ENCODE results near the gene EDA.
A peak's percentile ranks its signal among the peaks of the same experiment; 100 is the strongest.

EDA gene

GRCh38 chrX:69618803-69619202, 2.9 kb downstream of the EDA start:
- Histone ChIP-seq H3K4me1 (ENCODE audit: control insufficient read depth, insufficient read depth, low read length) (no peaks in the 10 kb centered on the region), H3K9ac (ENCODE audit: low read length) (no peak overlapping the region), H3K27me3 (replicated peaks; ENCODE audit: control insufficient read depth, insufficient read depth, low read length) (peaks cover 20% of the 10 kb centered on the region), H3K36me3 (ENCODE audit: control insufficient read depth, insufficient read depth, low read length, severe bottlenecking) (no peaks in the 10 kb centered on the region), H3K9me3 (ENCODE audit: control insufficient read depth, low read length) (peaks cover 12% of the 10 kb centered on the region), H3K4me3 (ENCODE audit: low read length) (no peak overlapping the region)
- peak; percentile 48 for DNase-seq (ENCODE audit: low read depth)

GRCh38 chrX:69626129-69626528, 10.2 kb downstream of the EDA start:
- no peak overlapping the region for H3K4me3 ChIP-seq (ENCODE audit: low read length)
- H3K36me3 ChIP-seq (ENCODE audit: control insufficient read depth, insufficient read depth, low read length, severe bottlenecking): no peaks in the 10 kb centered on the region
- H3K27me3 ChIP-seq (replicated peaks; ENCODE audit: control insufficient read depth, insufficient read depth, low read length): peaks cover 16% of the 10 kb centered on the region
- H3K4me1 ChIP-seq (ENCODE audit: control insufficient read depth, insufficient read depth, low read length): no peaks in the 10 kb centered on the region
- DNase-seq (ENCODE audit: low read depth): no peak
- no peak overlapping the region for H3K9ac ChIP-seq (ENCODE audit: low read length)
- peaks cover 31% of the 10 kb centered on the region for H3K9me3 ChIP-seq (ENCODE audit: control insufficient read depth, low read length)

GRCh38 chrX:69627744-69628143, 11.8 kb downstream of the EDA start:
- no peak for DNase-seq (ENCODE audit: low read depth)
- H3K4me3 ChIP-seq (ENCODE audit: low read length): no peak overlapping the region
- H3K4me1 ChIP-seq (ENCODE audit: control insufficient read depth, insufficient read depth, low read length): no peaks in the 10 kb centered on the region
- H3K36me3 ChIP-seq (ENCODE audit: control insufficient read depth, insufficient read depth, low read length, severe bottlenecking): no peaks in the 10 kb centered on the region
- H3K9ac ChIP-seq (ENCODE audit: low read length): no peak overlapping the region
- H3K27me3 ChIP-seq (replicated peaks; ENCODE audit: control insufficient read depth, insufficient read depth, low read length): peaks cover 21% of the 10 kb centered on the region
- peaks cover 29% of the 10 kb centered on the region for H3K9me3 ChIP-seq (ENCODE audit: control insufficient read depth, low read length)

GRCh38 chrX:69630147-69630546, 14.2 kb downstream of the EDA start:
- no peak for DNase-seq (ENCODE audit: low read depth)
- H3K36me3 ChIP-seq (ENCODE audit: control insufficient read depth, insufficient read depth, low read length, severe bottlenecking): no peaks in the 10 kb centered on the region
- H3K27me3 ChIP-seq (replicated peaks; ENCODE audit: control insufficient read depth, insufficient read depth, low read length): peaks cover 22% of the 10 kb centered on the region

GRCh38 chrX:69664693-69665092, 48.8 kb downstream of the EDA start:
- H3K9me3 ChIP-seq (ENCODE audit: control insufficient read depth, low read length): peaks cover 34% of the 10 kb centered on the region
- H3K4me3 ChIP-seq (ENCODE audit: low read length): no peak overlapping the region
- H3K9ac ChIP-seq (ENCODE audit: low read length): no peak overlapping the region
- DNase-seq (ENCODE audit: low read depth): no peak
- H3K4me1 ChIP-seq (ENCODE audit: control insufficient read depth, insufficient read depth, low read length): no peaks in the 10 kb centered on the region
- H3K27me3 ChIP-seq (replicated peaks; ENCODE audit: control insufficient read depth, insufficient read depth, low read length): no peaks in the 10 kb centered on the region
- no peaks in the 10 kb centered on the region for H3K36me3 ChIP-seq (ENCODE audit: control insufficient read depth, insufficient read depth, low read length, severe bottlenecking)

More at GRCh38 chrX:69630147-69630546, 14.2 kb downstream of the EDA start:
- Histone ChIP-seq H3K4me3 (ENCODE audit: low read length) (no peak overlapping the region), H3K9ac (ENCODE audit: low read length) (no peak overlapping the region), H3K4me1 (ENCODE audit: control insufficient read depth, insufficient read depth, low read length) (no peaks in the 10 kb centered on the region), H3K9me3 (ENCODE audit: control insufficient read depth, low read length) (peaks cover 7% of the 10 kb centered on the region)

GRCh38 chrX:69670001-69670555, 54.2 kb downstream of the EDA start:
- H3K4me1 ChIP-seq (ENCODE audit: control insufficient read depth, insufficient read depth, low read length): no peaks in the 10 kb centered on the region
- no peak for DNase-seq (ENCODE audit: low read depth)
- peaks cover 42% of the 10 kb centered on the region for H3K9me3 ChIP-seq (ENCODE audit: control insufficient read depth, low read length)
- no peak overlapping the region for H3K9ac ChIP-seq (ENCODE audit: low read length)
- no peaks in the 10 kb centered on the region for H3K36me3 ChIP-seq (ENCODE audit: control insufficient read depth, insufficient read depth, low read length, severe bottlenecking)
- no peak overlapping the region for H3K4me3 ChIP-seq (ENCODE audit: low read length)
- H3K27me3 ChIP-seq (replicated peaks; ENCODE audit: control insufficient read depth, insufficient read depth, low read length): no peaks in the 10 kb centered on the region

- no peak for DNase-seq (ENCODE audit: low read depth)
- no peak overlapping the region for H3K9ac ChIP-seq (ENCODE audit: low read length)
- peaks cover 25% of the 10 kb centered on the region for H3K9me3 ChIP-seq (ENCODE audit: control insufficient read depth, low read length)
- no peaks in the 10 kb centered on the region for H3K27me3 ChIP-seq (replicated peaks; ENCODE audit: control insufficient read depth, insufficient read depth, low read length)
- H3K4me1 ChIP-seq (ENCODE audit: control insufficient read depth, insufficient read depth, low read length): no peaks in the 10 kb centered on the region
- no peaks in the 10 kb centered on the region for H3K36me3 ChIP-seq (ENCODE audit: control insufficient read depth, insufficient read depth, low read length, severe bottlenecking)
- no peak overlapping the region for H3K4me3 ChIP-seq (ENCODE audit: low read length)
Observed at GRCh38 chrX:69674891-69675290, 59.0 kb downstream of the EDA start.

GRCh38 chrX:69705818-69706217, 89.9 kb downstream of the EDA start:
- no peak for DNase-seq (ENCODE audit: low read depth)
- Histone ChIP-seq H3K9ac (ENCODE audit: low read length) (no peak overlapping the region), H3K4me3 (ENCODE audit: low read length) (no peak overlapping the region), H3K36me3 (ENCODE audit: control insufficient read depth, insufficient read depth, low read length, severe bottlenecking) (no peaks in the 10 kb centered on the region), H3K4me1 (ENCODE audit: control insufficient read depth, insufficient read depth, low read length) (no peaks in the 10 kb centered on the region), H3K27me3 (replicated peaks; ENCODE audit: control insufficient read depth, insufficient read depth, low read length) (peaks cover 9% of the 10 kb centered on the region), H3K9me3 (ENCODE audit: control insufficient read depth, low read length) (no peaks in the 10 kb centered on the region)

- no peak overlapping the region for H3K9ac ChIP-seq (ENCODE audit: low read length)
- H3K9me3 ChIP-seq (ENCODE audit: control insufficient read depth, low read length): peaks cover 54% of the 10 kb centered on the region
- no peak overlapping the region for H3K4me3 ChIP-seq (ENCODE audit: low read length)
- no peaks in the 10 kb centered on the region for H3K4me1 ChIP-seq (ENCODE audit: control insufficient read depth, insufficient read depth, low read length)
- DNase-seq (ENCODE audit: low read depth): no peak
- no peaks in the 10 kb centered on the region for H3K27me3 ChIP-seq (replicated peaks; ENCODE audit: control insufficient read depth, insufficient read depth, low read length)
- H3K36me3 ChIP-seq (ENCODE audit: control insufficient read depth, insufficient read depth, low read length, severe bottlenecking): no peaks in the 10 kb centered on the region
Observed at GRCh38 chrX:69718102-69718501, 102.2 kb downstream of the EDA start.

GRCh38 chrX:69724307-69724706, 108.4 kb downstream of the EDA start:
- Histone ChIP-seq H3K27me3 (replicated peaks; ENCODE audit: control insufficient read depth, insufficient read depth, low read length) (peaks cover 9% of the 10 kb centered on the region), H3K4me1 (ENCODE audit: control insufficient read depth, insufficient read depth, low read length) (no peaks in the 10 kb centered on the region), H3K4me3 (ENCODE audit: low read length) (no peak overlapping the region), H3K36me3 (ENCODE audit: control insufficient read depth, insufficient read depth, low read length, severe bottlenecking) (no peaks in the 10 kb centered on the region), H3K9ac (ENCODE audit: low read length) (no peak overlapping the region), H3K9me3 (ENCODE audit: control insufficient read depth, low read length) (peaks cover 22% of the 10 kb centered on the region)
- DNase-seq (ENCODE audit: low read depth): no peak

GRCh38 chrX:69740317-69740716, 124.4 kb downstream of the EDA start:
- Histone ChIP-seq H3K9me3 (ENCODE audit: control insufficient read depth, low read length) (peaks cover 22% of the 10 kb centered on the region), H3K4me3 (ENCODE audit: low read length) (no peak overlapping the region), H3K36me3 (ENCODE audit: control insufficient read depth, insufficient read depth, low read length, severe bottlenecking) (no peaks in the 10 kb centered on the region), H3K4me1 (ENCODE audit: control insufficient read depth, insufficient read depth, low read length) (no peaks in the 10 kb centered on the region), H3K9ac (ENCODE audit: low read length) (no peak overlapping the region), H3K27me3 (replicated peaks; ENCODE audit: control insufficient read depth, insufficient read depth, low read length) (peaks cover 9% of the 10 kb centered on the region)
- no peak for DNase-seq (ENCODE audit: low read depth)

GRCh38 chrX:69741721-69742120, 125.8 kb downstream of the EDA start:
- Histone ChIP-seq H3K4me3 (ENCODE audit: low read length) (no peak overlapping the region), H3K36me3 (ENCODE audit: control insufficient read depth, insufficient read depth, low read length, severe bottlenecking) (no peaks in the 10 kb centered on the region), H3K9ac (ENCODE audit: low read length) (no peak overlapping the region), H3K27me3 (replicated peaks; ENCODE audit: control insufficient read depth, insufficient read depth, low read length) (peaks cover 10% of the 10 kb centered on the region), H3K4me1 (ENCODE audit: control insufficient read depth, insufficient read depth, low read length) (no peaks in the 10 kb centered on the region), H3K9me3 (ENCODE audit: control insufficient read depth, low read length) (peaks cover 22% of the 10 kb centered on the region)
- no peak for DNase-seq (ENCODE audit: low read depth)

Data from adipocyte (in vitro differentiated cells).